EL (cell line): ENCODE data around the gene POLRMT.

Experiments used
- DNase-seq: peaks from one replicate; pipeline ENCODE4 v3.0.0-alpha.2; 2016

POLRMT gene

GRCh38 chr19:662962-663681 lies 29.8 kb upstream of the POLRMT start, which contains the start of gene RNF126:
Gene RNF126, minus strand, starts transcription at chr19:663214. Its CDS starts 93 bp downstream, at chr19:663121.
- peak; percentile 91 for DNase-seq

- DNase-seq: peak; percentile 41
Observed at GRCh38 chr19:662207-662961, 29.0 kb upstream of the POLRMT start.

GRCh38 chr19:661427-662196 lies 28.3 kb upstream of the POLRMT start:
- no peak for DNase-seq

GRCh38 chr19:660793-661426 lies 27.6 kb upstream of the POLRMT start:
- DNase-seq: no peak

- no peak for DNase-seq
Observed at GRCh38 chr19:658916-659839, 25.8 kb upstream of the POLRMT start.

- DNase-seq: no peak
Observed at GRCh38 chr19:658059-658839, 24.9 kb upstream of the POLRMT start.

GRCh38 chr19:657611-658010 lies 24.3 kb upstream of the POLRMT start:
- no peak for DNase-seq

GRCh38 chr19:656751-657559 lies 23.6 kb upstream of the POLRMT start:
- no peak for DNase-seq

- DNase-seq: no peak
Observed at GRCh38 chr19:655691-656090, 22.4 kb upstream of the POLRMT start.

- DNase-seq: no peak
Observed at GRCh38 chr19:653425-653824, 20.1 kb upstream of the POLRMT start.

GRCh38 chr19:652467-653389 lies 19.4 kb upstream of the POLRMT start:
- no peak for DNase-seq

- DNase-seq: no peak
Observed at GRCh38 chr19:651991-652390, 18.7 kb upstream of the POLRMT start.

GRCh38 chr19:651114-651818 lies 17.9 kb upstream of the POLRMT start:
- no peak for DNase-seq

GRCh38 chr19:650121-650520 lies 16.8 kb upstream of the POLRMT start:
- DNase-seq: no peak

GRCh38 chr19:648904-649801 lies 15.8 kb upstream of the POLRMT start:
- DNase-seq: no peak

GRCh38 chr19:648305-648704 lies 15.0 kb upstream of the POLRMT start:
- no peak for DNase-seq

- no peak for DNase-seq
Observed at GRCh38 chr19:647566-648284, 14.4 kb upstream of the POLRMT start.
